ENCODE data around the gene GAS1.

GAS1 gene

DNA sequence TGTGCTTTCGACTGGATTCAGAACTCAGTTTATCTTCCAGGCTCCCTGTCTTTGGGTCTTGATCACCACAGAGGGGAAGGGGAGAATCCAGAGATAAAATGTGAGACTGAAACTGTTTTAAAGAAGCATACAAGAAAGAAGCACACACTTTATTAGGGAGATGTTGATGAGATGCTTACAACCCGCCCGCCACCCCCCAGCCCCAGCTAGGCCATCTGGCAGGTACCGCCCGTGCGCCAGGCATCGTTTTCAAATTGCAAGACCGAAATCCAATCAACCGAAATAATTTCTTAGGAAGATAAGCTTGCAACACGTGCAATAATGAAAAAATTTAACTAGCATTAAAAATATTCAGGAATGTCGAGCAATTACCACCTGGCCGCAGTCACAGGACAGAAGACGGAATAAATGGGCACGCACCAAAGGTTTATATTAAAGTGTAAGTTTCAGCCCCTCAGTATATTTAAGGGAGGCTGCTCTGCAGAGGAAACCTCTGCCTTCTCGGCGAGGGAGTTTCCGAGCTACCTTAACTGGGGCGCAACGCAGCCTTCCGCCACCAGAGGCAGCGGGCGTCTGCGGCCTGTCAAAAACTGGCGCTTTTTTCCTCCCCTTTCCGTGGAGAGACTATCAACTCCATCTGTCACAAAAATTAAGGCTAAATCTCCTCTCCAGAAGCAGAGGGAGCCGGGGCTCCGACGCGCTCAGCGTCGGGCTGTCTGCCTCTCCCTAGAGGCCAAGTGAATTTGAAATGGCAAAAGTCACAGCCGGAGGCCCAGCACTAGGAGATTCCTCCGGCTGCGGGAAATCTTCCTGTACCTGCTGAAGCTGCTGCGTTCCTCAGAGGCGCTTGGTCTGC is 996 bp upstream of the GAS1 start:
- Histone ChIP-seq H3K36me3 (ENCODE audit: insufficient read depth, low read length) (no peaks in the 10 kb centered on the region), H4K20me1 (ENCODE audit: insufficient read depth, low read length, poor library complexity, severe bottlenecking) (no peaks in the 10 kb centered on the region), H3F3A (ENCODE audit: low read depth) (no peaks in the 10 kb centered on the region), H3K4me2 (ENCODE audit: low read depth, low read length, poor library complexity, severe bottlenecking) (peak overlapping the region; percentile 86), H3K79me2 (ENCODE audit: insufficient read depth, low read length) (no peaks in the 10 kb centered on the region), H3K4me3 (ENCODE audit: low read length, poor library complexity, severe bottlenecking) (peak overlapping the region; percentile 87), H3K9me2 (replicated peaks; ENCODE audit: low read depth, low read length) (no peaks in the 10 kb centered on the region), H3K4me1 (ENCODE audit: insufficient read depth, low read length, poor library complexity, severe bottlenecking) (no peaks in the 10 kb centered on the region), H3K27me3 (ENCODE audit: insufficient read depth, low read length, poor library complexity, severe bottlenecking) (no peaks in the 10 kb centered on the region), H3K9me3 (ENCODE audit: insufficient read depth, low read depth, low read length) (no peaks in the 10 kb centered on the region), H2AFZ (ENCODE audit: low read length) (peak overlapping the region; percentile 85), H3K9ac (ENCODE audit: low read depth, low read length, poor library complexity, severe bottlenecking) (peak overlapping the region; percentile 73)
- TF ChIP-seq EZH2phosphoT487 (IDR thresholded peaks at IDR 0.05; ENCODE audit: borderline replicate concordance) (no peak), CTCF (conservative IDR thresholded peaks at IDR 0.05; ENCODE audit: low read length) (peak; percentile 76)

DNA sequence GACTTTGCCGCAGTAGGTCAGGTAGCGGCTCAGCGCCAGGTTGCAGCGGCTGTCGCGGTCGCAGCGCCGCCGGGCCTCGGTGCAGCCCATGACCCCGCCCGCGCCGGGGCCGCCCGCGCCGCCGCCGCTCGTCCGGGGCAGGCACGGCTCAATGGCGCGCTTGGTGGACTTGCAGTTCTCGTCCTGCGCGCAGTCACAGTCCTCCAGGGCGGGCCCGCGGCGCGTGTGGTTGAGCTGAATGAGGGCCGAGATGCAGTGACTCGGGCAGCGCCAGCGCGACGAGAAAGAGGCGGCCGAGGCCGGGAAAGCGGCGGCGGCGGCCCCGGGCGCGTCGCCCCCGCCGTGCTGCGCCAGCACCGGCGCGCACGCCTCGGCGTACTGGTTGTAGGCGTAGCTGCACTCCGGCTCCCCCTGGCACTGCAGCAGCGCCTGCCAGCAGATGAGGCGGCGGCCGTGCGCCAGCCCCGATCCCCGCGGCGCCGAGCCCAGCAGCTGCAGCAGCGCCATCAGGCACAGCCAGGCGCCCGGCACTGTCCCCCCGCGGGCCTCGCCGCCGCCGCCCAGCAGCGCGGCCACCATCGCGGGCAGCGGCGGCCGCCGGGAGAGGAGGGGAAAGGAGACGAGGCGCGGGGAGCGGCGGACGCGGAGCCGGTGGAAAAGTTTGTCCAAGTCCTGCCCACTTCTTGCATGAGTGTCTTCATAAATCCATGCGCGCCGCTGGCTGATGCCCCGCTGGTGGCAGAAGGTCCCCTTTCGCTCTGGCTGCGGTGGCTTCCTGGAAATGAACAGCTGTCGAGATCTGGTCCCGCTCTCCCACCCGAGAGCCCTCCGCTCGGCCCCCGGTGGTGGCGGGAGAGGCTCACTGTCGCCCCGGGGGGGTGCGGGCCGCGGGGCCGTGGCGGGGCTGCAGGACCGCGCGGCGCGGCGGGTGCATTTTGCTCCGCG is 833 bp downstream of the GAS1 start:
- Histone ChIP-seq H3K27me3 (ENCODE audit: insufficient read depth, low read length, poor library complexity, severe bottlenecking) (no peaks in the 10 kb centered on the region), H3K4me3 (ENCODE audit: low read length, poor library complexity, severe bottlenecking) (peak overlapping the region; percentile 87), H3K4me2 (ENCODE audit: low read depth, low read length, poor library complexity, severe bottlenecking) (peak overlapping the region; percentile 86), H3K36me3 (ENCODE audit: insufficient read depth, low read length) (no peaks in the 10 kb centered on the region), H3K9me2 (replicated peaks; ENCODE audit: low read depth, low read length) (no peaks in the 10 kb centered on the region), H3K4me1 (ENCODE audit: insufficient read depth, low read length, poor library complexity, severe bottlenecking) (no peaks in the 10 kb centered on the region), H2AFZ (ENCODE audit: low read length) (peak overlapping the region; percentile 80), H3F3A (ENCODE audit: low read depth) (no peaks in the 10 kb centered on the region), H4K20me1 (ENCODE audit: insufficient read depth, low read length, poor library complexity, severe bottlenecking) (no peaks in the 10 kb centered on the region), H3K79me2 (ENCODE audit: insufficient read depth, low read length) (no peaks in the 10 kb centered on the region), H3K9me3 (ENCODE audit: insufficient read depth, low read depth, low read length) (no peaks in the 10 kb centered on the region), H3K9ac (ENCODE audit: low read depth, low read length, poor library complexity, severe bottlenecking) (peak overlapping the region; percentile 73)
- TF ChIP-seq CTCF (conservative IDR thresholded peaks at IDR 0.05; ENCODE audit: low read length) = no peak
- TF ChIP-seq EZH2phosphoT487 (IDR thresholded peaks at IDR 0.05; ENCODE audit: borderline replicate concordance) = no peak

GRCh38 chr9:86945728-86946200 is 1.5 kb downstream of the GAS1 start:
- H3K4me1 ChIP-seq (ENCODE audit: insufficient read depth, low read length, poor library complexity, severe bottlenecking) = no peaks in the 10 kb centered on the region
- no peaks in the 10 kb centered on the region for H3K9me2 ChIP-seq (replicated peaks; ENCODE audit: low read depth, low read length)
- no peaks in the 10 kb centered on the region for H3F3A ChIP-seq (ENCODE audit: low read depth)
- no peaks in the 10 kb centered on the region for H4K20me1 ChIP-seq (ENCODE audit: insufficient read depth, low read length, poor library complexity, severe bottlenecking)
- H3K9me3 ChIP-seq (ENCODE audit: insufficient read depth, low read depth, low read length) = no peaks in the 10 kb centered on the region
- no peaks in the 10 kb centered on the region for H3K79me2 ChIP-seq (ENCODE audit: insufficient read depth, low read length)
- no peaks in the 10 kb centered on the region for H3K36me3 ChIP-seq (ENCODE audit: insufficient read depth, low read length)
- peak overlapping the region; percentile 86 for H3K4me2 ChIP-seq (ENCODE audit: low read depth, low read length, poor library complexity, severe bottlenecking)
- no peak overlapping the region; the same call in 1 of the 2 replicates for H2AFZ ChIP-seq (ENCODE audit: low read length)
- H3K27me3 ChIP-seq (ENCODE audit: insufficient read depth, low read length, poor library complexity, severe bottlenecking) = no peaks in the 10 kb centered on the region
- TF ChIP-seq EZH2phosphoT487 (IDR thresholded peaks at IDR 0.05; ENCODE audit: borderline replicate concordance) (no peak), CTCF (conservative IDR thresholded peaks at IDR 0.05; ENCODE audit: low read length) (no peak)
- peak overlapping the region; percentile 87 for H3K4me3 ChIP-seq (ENCODE audit: low read length, poor library complexity, severe bottlenecking)
- H3K9ac ChIP-seq (ENCODE audit: low read depth, low read length, poor library complexity, severe bottlenecking) = no peak overlapping the region
